Naive thymus-derived CD8-positive, alpha-beta T cell (primary cell): ENCODE data around the gene WNT1. TPM values are rescaled to one million over a fixed set of nuclear protein-coding genes. Genes with fewer than 3 reads are reported as not detected.

Experiments
- ATAC-seq, 2 donors: fragments of 150-1000 bp; cut with Tn5 transposase in 1 of 2; sonication (Bioruptor Pico), chemical (Tn5 transposase) in 1 of 2; 1 replicate in 1 of 2; 2 replicates in 1 of 2; pipeline ENCODE4 v1.10.0; 2021; ENCODE audit warnings: mild to moderate bottlenecking in 2 of 2, moderate library complexity in 2 of 2
- POLR2A ChIA-PET: fragments of 350-600 bp; sonication (Branson Sonifier 250); formaldehyde crosslinking; loops from one replicate; lab custom pipeline; 2021; ENCODE audit warnings: antibody characterized with exemption; lab: Charles Lee
- DNase-seq, 10 donors: peaks; one replicate each; pipeline versions ENCODE4 v3.0.0 to v3.0.0-alpha.2; 2020 to 2022
- H3K27ac Mint-ChIP-seq, 10 donors: one replicate each; pipeline ENCODE4 v1.8.0; 2020 to 2022; ENCODE audit warnings: mild to moderate bottlenecking in 10 of 10, mixed read lengths in 10 of 10, moderate library complexity in 4 of 10, inconsistent platforms in 1 of 10
- H3K27me3 Mint-ChIP-seq, 5 donors: one replicate each; pipeline ENCODE4 v1.8.0; 2021 to 2022; ENCODE audit warnings: mixed read lengths in 5 of 5
- H3K36me3 Mint-ChIP-seq, 3 donors: one replicate each; pipeline ENCODE4 v1.8.0; 2020 to 2022; ENCODE audit warnings: mixed read lengths in 3 of 3, mild to moderate bottlenecking in 2 of 3, inconsistent platforms in 1 of 3
- H3K4me1 Mint-ChIP-seq, 4 donors: one replicate each; pipeline ENCODE4 v1.8.0; 2021 to 2022; ENCODE audit warnings: mixed read lengths in 4 of 4
- H3K4me3 Mint-ChIP-seq, 10 donors: one replicate each; pipeline ENCODE4 v1.8.0; 2020 to 2022; ENCODE audit warnings: mild to moderate bottlenecking in 10 of 10, mixed read lengths in 10 of 10, moderate library complexity in 6 of 10, inconsistent platforms in 1 of 10
- H3K9me3 Mint-ChIP-seq, 9 donors: one replicate each; pipeline ENCODE4 v1.8.0; 2020 to 2022; ENCODE audit warnings: mixed read lengths in 9 of 9, mild to moderate bottlenecking in 3 of 9, inconsistent platforms in 1 of 9, moderate library complexity in 1 of 9
- polyA plus RNA-seq, 3 donors: library from polyadenylated mRNA; unstranded; fragments of 300-500 nt; fragmentation: Illumina TruSeq; gene quantifications; one replicate each; pipeline ENCODE4 v1.2.3, GENCODE V29; 2021
- total RNA-seq, 8 experiments: library from RNA in 2 of 8; stranded (reverse) in 2 of 8; gene quantifications; one replicate each; pipeline ENCODE4 v1.2.3 and lab custom pipeline; 2021 to 2026

The WNT1 gene
- total and polyA plus RNA-seq, 5 experiments from 2014 or later = 0.23 to 1.2 (median 0.49) TPM

GRCh38 chr12:48961801-48962200, 16.3 kb upstream of the WNT1 start:
- no peak for ATAC-seq
- peaks cover 8 to 13% (median 12%) of the 10 kb centered on the region in 4 donors for H3K4me1 Mint-ChIP-seq
- H3K27ac Mint-ChIP-seq = no peak overlapping the region
- H3K27me3 Mint-ChIP-seq = peaks cover 0 to 2% (median 0%) of the 10 kb centered on the region in 5 donors
- H3K36me3 Mint-ChIP-seq = no peaks in the 10 kb centered on the region
- H3K4me3 Mint-ChIP-seq = no peak overlapping the region
- DNase-seq = no peak
- POLR2A ChIA-PET = no interaction called here
- no peaks in the 10 kb centered on the region for H3K9me3 Mint-ChIP-seq

- no peaks in the 10 kb centered on the region for H3K9me3 Mint-ChIP-seq
- no peak for DNase-seq
- no peak for ATAC-seq
- no peak overlapping the region for H3K27ac Mint-ChIP-seq
- peaks cover 0 to 4% (median 1%) of the 10 kb centered on the region in 5 donors for H3K27me3 Mint-ChIP-seq
- no peaks in the 10 kb centered on the region for H3K36me3 Mint-ChIP-seq
- POLR2A ChIA-PET = interaction anchor here (2.0 kb wide), 1 partner anchor 9 kb away, joined by 8 read pairs; the partner anchor contains the start of gene ARF3
- no peak overlapping the region for H3K4me3 Mint-ChIP-seq
- H3K4me1 Mint-ChIP-seq = peaks cover 3 to 14% (median 9%) of the 10 kb centered on the region in 4 donors
Measured at GRCh38 chr12:48965298-48965838, 12.8 kb upstream of the WNT1 start.

- no peaks in the 10 kb centered on the region for H3K36me3 Mint-ChIP-seq
- peaks cover 5 to 12% (median 11%) of the 10 kb centered on the region in 5 donors for H3K27me3 Mint-ChIP-seq
- H3K9me3 Mint-ChIP-seq = no peaks in the 10 kb centered on the region
- ATAC-seq (no peak), DNase-seq (no peak)
- POLR2A ChIA-PET = interaction anchor here (2.0 kb wide), 1 partner anchor 10 kb away, joined by 8 read pairs; the partner anchor contains the start of gene ARF3
- no peak overlapping the region for H3K4me3 Mint-ChIP-seq
- peaks cover 11 to 23% (median 19%) of the 10 kb centered on the region in 4 donors for H3K4me1 Mint-ChIP-seq
- peak overlapping the region in 1 of 10 donors; percentile 30 for H3K27ac Mint-ChIP-seq
Measured at GRCh38 chr12:48966177-48966895, 11.8 kb upstream of the WNT1 start.

- peaks cover 16 to 33% (median 30%) of the 10 kb centered on the region in 4 donors for H3K4me1 Mint-ChIP-seq
- DNase-seq (no peak), ATAC-seq (no peak)
- H3K27me3 Mint-ChIP-seq = peaks cover 11 to 29% (median 25%) of the 10 kb centered on the region in 5 donors
- POLR2A ChIA-PET = interaction anchor here (0.5 to 4.5 kb wide), 3 partner anchors 9 to 40 kb away, joined by 3 to 21 read pairs (median 4); no protein-coding TSS in a partner anchor
- H3K36me3 Mint-ChIP-seq = no peaks in the 10 kb centered on the region
- H3K27ac Mint-ChIP-seq = no peak overlapping the region
- H3K9me3 Mint-ChIP-seq = no peaks in the 10 kb centered on the region
- peak overlapping the region in 1 of 10 donors; percentile 66 for H3K4me3 Mint-ChIP-seq
Measured at GRCh38 chr12:48967991-48968390, 10.1 kb upstream of the WNT1 start.

- Mint-ChIP-seq H3K27ac (peak overlapping the region in 2 of 10 donors; percentile 29 to 36), H3K4me3 (peak overlapping the region in 4 of 10 donors; percentile 13 to 66 (median 26))
- POLR2A ChIA-PET = interaction anchor here (0.5 to 4.5 kb wide), 4 partner anchors 9 to 40 kb away, joined by 3 to 21 read pairs (median 4); partner anchors contain the start of gene ARF3
Measured at GRCh38 chr12:48968467-48968866, 9.7 kb upstream of the WNT1 start.

GRCh38 chr12:48969160-48969771, 8.9 kb upstream of the WNT1 start:
- peaks cover 16 to 35% (median 30%) of the 10 kb centered on the region in 4 donors for H3K4me1 Mint-ChIP-seq
- POLR2A ChIA-PET = interaction anchor here (0.5 to 4.5 kb wide), 3 partner anchors 10 to 266 kb away, joined by 3 to 21 read pairs (median 3); partner anchors contain the start of gene ARF3
- H3K9me3 Mint-ChIP-seq = no peaks in the 10 kb centered on the region
- H3K27ac Mint-ChIP-seq = peak overlapping the region in 2 of 10 donors; percentile 36 to 40
- DNase-seq (no peak), ATAC-seq (no peak)
- H3K36me3 Mint-ChIP-seq = no peaks in the 10 kb centered on the region
- H3K4me3 Mint-ChIP-seq = peak overlapping the region in 6 of 10 donors; percentile 14 to 65 (median 32)
- peaks cover 11 to 41% (median 33%) of the 10 kb centered on the region in 5 donors for H3K27me3 Mint-ChIP-seq

More at GRCh38 chr12:48968467-48968866, 9.7 kb upstream of the WNT1 start:
- H3K27me3 Mint-ChIP-seq = peaks cover 11 to 33% (median 30%) of the 10 kb centered on the region in 5 donors
- ATAC-seq (no peak), DNase-seq (no peak)
- H3K4me1 Mint-ChIP-seq = peaks cover 16 to 35% (median 30%) of the 10 kb centered on the region in 4 donors
- no peaks in the 10 kb centered on the region for H3K9me3 Mint-ChIP-seq
- no peaks in the 10 kb centered on the region for H3K36me3 Mint-ChIP-seq

- peak; percentile 75 to 88 for ATAC-seq
- Mint-ChIP-seq H3K27me3 (peaks cover 14 to 47% (median 38%) of the 10 kb centered on the region in 5 donors), H3K4me1 (peaks cover 16 to 35% (median 30%) of the 10 kb centered on the region in 4 donors), H3K27ac (peak overlapping the region in 3 of 10 donors; percentile 8 to 84 (median 40)), H3K9me3 (no peaks in the 10 kb centered on the region), H3K4me3 (peak overlapping the region in 9 of 10 donors; percentile 7 to 81 (median 65)), H3K36me3 (no peaks in the 10 kb centered on the region)
- POLR2A ChIA-PET = interaction anchor here (0.5 to 4.5 kb wide), 4 partner anchors 10 to 265 kb away, joined by 3 to 21 read pairs (median 4); partner anchors contain the start of gene ARF3
- peak in 6 of 10 donors; percentile 19 to 50 (median 37) for DNase-seq
Measured at GRCh38 chr12:48969833-48970701, 8.1 kb upstream of the WNT1 start.

- ATAC-seq = no peak
- POLR2A ChIA-PET = interaction anchor here (1.2 to 4.5 kb wide), 2 partner anchors 9 to 57 kb away, joined by 5 to 21 read pairs; no protein-coding TSS in a partner anchor
Measured at GRCh38 chr12:48970702-48971334, 7.3 kb upstream of the WNT1 start.

GRCh38 chr12:48972213-48972951, 5.7 kb upstream of the WNT1 start:
- POLR2A ChIA-PET = interaction anchor here (1.2 kb wide), 1 partner anchor 58 kb away, joined by 5 read pairs; no protein-coding TSS in a partner anchor
- H3K27ac Mint-ChIP-seq = peak overlapping the region in 2 of 10 donors; percentile 25 to 84
- no peaks in the 10 kb centered on the region for H3K36me3 Mint-ChIP-seq
- DNase-seq (no peak), ATAC-seq (no peak)
- H3K4me1 Mint-ChIP-seq = peaks cover 18 to 39% (median 35%) of the 10 kb centered on the region in 4 donors
- H3K27me3 Mint-ChIP-seq = peaks cover 14 to 50% (median 44%) of the 10 kb centered on the region in 5 donors
- H3K9me3 Mint-ChIP-seq = no peaks in the 10 kb centered on the region
- peak overlapping the region in 7 of 10 donors; percentile 65 to 88 (median 76) for H3K4me3 Mint-ChIP-seq

More at GRCh38 chr12:48970702-48971334, 7.3 kb upstream of the WNT1 start:
- Mint-ChIP-seq H3K4me3 (peak overlapping the region; percentile 55 to 81 (median 65)), H3K4me1 (peaks cover 16 to 35% (median 30%) of the 10 kb centered on the region in 4 donors), H3K36me3 (no peaks in the 10 kb centered on the region), H3K27ac (peak overlapping the region in 4 of 10 donors; percentile 8 to 84 (median 50)), H3K9me3 (no peaks in the 10 kb centered on the region), H3K27me3 (peaks cover 14 to 47% (median 41%) of the 10 kb centered on the region in 5 donors)
- DNase-seq = no peak

GRCh38 chr12:48972952-48973483, 5.1 kb upstream of the WNT1 start:
- ATAC-seq = no peak
- Mint-ChIP-seq H3K27me3 (peaks cover 16 to 55% (median 49%) of the 10 kb centered on the region in 5 donors), H3K36me3 (peaks cover 0 to 2% (median 0%) of the 10 kb centered on the region in 3 donors), H3K9me3 (no peaks in the 10 kb centered on the region), H3K4me3 (no peak overlapping the region), H3K27ac (no peak overlapping the region), H3K4me1 (peaks cover 23 to 44% (median 41%) of the 10 kb centered on the region in 4 donors)
- POLR2A ChIA-PET = no interaction called here
- no peak for DNase-seq
